WTC11 (cell line): ENCODE data around the gene OR6C76.
"Not testable (repeated sequence)": the region's sequence is repeated elsewhere in the genome, so short reads cannot be mapped to it uniquely, and the experiment has no call there.

Experiments
- AFF4 ChIP-seq: sonication (generic); formaldehyde crosslinking; IDR thresholded peaks from 2 replicates; pipeline ENCODE4 v1.8.1; 2023; ENCODE audit warnings: mild to moderate bottlenecking, missing genetic modification reagents, borderline replicate concordance
- ATF6 ChIP-seq: sonication (generic); formaldehyde crosslinking; IDR thresholded peaks from 2 replicates; pipeline ENCODE4 v1.8.1; 2023; ENCODE audit warnings: mild to moderate bottlenecking, missing genetic modification reagents
- CTCF ChIP-seq: fragments of 200-600 bp; IDR thresholded peaks from 2 replicates; pipeline ENCODE4 v1.8.0; 2022; ENCODE audit warnings: antibody characterized with exemption
- ESRRA ChIP-seq: sonication (generic); formaldehyde crosslinking; IDR thresholded peaks from 2 replicates; pipeline ENCODE4 v1.8.1; 2022; ENCODE audit warnings: mild to moderate bottlenecking, missing genetic modification reagents, borderline replicate concordance
- FOXJ3 ChIP-seq: sonication (generic); formaldehyde crosslinking; IDR thresholded peaks from 2 replicates; pipeline ENCODE4 v1.9.0; 2021; ENCODE audit warnings: missing genetic modification reagents, mild to moderate bottlenecking, borderline replicate concordance
- GTF2I ChIP-seq: fragments of 250-450 bp; sonication (Bioruptor Pico); conservative IDR thresholded peaks from 2 replicates; pipeline ENCODE4 v1.4.0; 2021; ENCODE audit warnings: mild to moderate bottlenecking
- SOX15 ChIP-seq: fragments of 250-450 bp; sonication (Bioruptor Pico); IDR thresholded peaks from 2 replicates; pipeline ENCODE4 v1.9.0; 2021; ENCODE audit warnings: mild to moderate bottlenecking
- TEAD4 ChIP-seq: sonication (generic); formaldehyde crosslinking; IDR thresholded peaks from 2 replicates; pipeline ENCODE4 v1.8.0; 2022; ENCODE audit warnings: mild to moderate bottlenecking, missing genetic modification reagents

- TF ChIP-seq CTCF; ATF6 (CRISPR knock-in tag); ESRRA (CRISPR knock-in tag); GTF2I (CRISPR knock-in tag); FOXJ3 (CRISPR knock-in tag); TEAD4 (CRISPR knock-in tag); AFF4; SOX15 (CRISPR knock-in tag): not testable (repeated sequence)
Measured at GRCh38 chr12:55409133-55409532, 16.9 kb upstream of the OR6C76 start.
